Duodenal mucosa (tissue), 2 donors: Measurements from ENCODE around the gene CXCL17.

ENCODE experiments used
- H3K27ac ChIP-seq: one replicate; pipeline ENCODE4 v1.7.0; 2013; ENCODE audit warnings: low read depth, low read length
- H3K27me3 ChIP-seq, 2 donors: one replicate each; pipeline ENCODE4 v1.7.0; 2013; ENCODE audit warnings: low read length in 2 of 2, control low read depth in 1 of 2; ENCODE audit not compliant: insufficient read depth in 2 of 2, control insufficient read depth in 1 of 2
- H3K36me3 ChIP-seq, 2 donors: one replicate each; pipeline ENCODE4 v1.7.0; 2013; ENCODE audit warnings: low read length in 2 of 2, control low read depth in 1 of 2; ENCODE audit not compliant: insufficient read depth in 2 of 2, control insufficient read depth in 1 of 2
- H3K4me1 ChIP-seq, 2 donors: one replicate each; pipeline ENCODE4 v1.7.0; 2013; ENCODE audit warnings: low read length in 2 of 2, control low read depth in 1 of 2; ENCODE audit not compliant: insufficient read depth in 2 of 2, control insufficient read depth in 1 of 2
- H3K4me3 ChIP-seq, 2 donors: one replicate each; pipeline ENCODE4 v1.7.0; 2013; ENCODE audit warnings: low read length in 2 of 2, low read depth in 1 of 2
- H3K9ac ChIP-seq, 2 donors: one replicate each; pipeline ENCODE4 v1.7.0; 2013; ENCODE audit warnings: low read length in 2 of 2, low read depth in 1 of 2
- H3K9me3 ChIP-seq, 2 donors: one replicate each; pipeline ENCODE4 v1.7.0; 2013; ENCODE audit warnings: low read length in 2 of 2, control low read depth in 1 of 2; ENCODE audit not compliant: control insufficient read depth in 1 of 2

Gene CXCL17

GRCh38 chr19:42477117-42477516 is 34.4 kb upstream of the CXCL17 start:
- H3K4me1 ChIP-seq, result peaks cover 0 to 6% of the 10 kb centered on the region in 2 donors
- no peaks in the 10 kb centered on the region for H3K27me3 ChIP-seq
- no peaks in the 10 kb centered on the region for H3K36me3 ChIP-seq
- no peak overlapping the region for H3K9ac ChIP-seq
- no peak overlapping the region for H3K27ac ChIP-seq
- H3K9me3 ChIP-seq, result no peaks in the 10 kb centered on the region
- H3K4me3 ChIP-seq, result no peak overlapping the region

GRCh38 chr19:42475366-42475765 is 32.6 kb upstream of the CXCL17 start:
- no peak overlapping the region for H3K4me3 ChIP-seq
- peaks cover 0 to 1% of the 10 kb centered on the region in 2 donors for H3K4me1 ChIP-seq
- H3K9ac ChIP-seq, result no peak overlapping the region
- no peaks in the 10 kb centered on the region for H3K27me3 ChIP-seq
- no peaks in the 10 kb centered on the region for H3K36me3 ChIP-seq
- H3K9me3 ChIP-seq, result no peaks in the 10 kb centered on the region
- no peak overlapping the region for H3K27ac ChIP-seq

- Histone ChIP-seq H3K4me1 (peaks cover 0 to 1% of the 10 kb centered on the region in 2 donors), H3K27ac (no peak overlapping the region), H3K9ac (no peak overlapping the region), H3K4me3 (no peak overlapping the region), H3K9me3 (no peaks in the 10 kb centered on the region), H3K36me3 (no peaks in the 10 kb centered on the region), H3K27me3 (no peaks in the 10 kb centered on the region)
Measured at GRCh38 chr19:42474743-42475142, 32.0 kb upstream of the CXCL17 start.

GRCh38 chr19:42473686-42474085 is 30.9 kb upstream of the CXCL17 start:
- Histone ChIP-seq H3K4me1 (peaks cover 0 to 4% of the 10 kb centered on the region in 2 donors), H3K36me3 (no peaks in the 10 kb centered on the region), H3K9ac (no peak overlapping the region), H3K4me3 (no peak overlapping the region), H3K27me3 (no peaks in the 10 kb centered on the region), H3K9me3 (no peaks in the 10 kb centered on the region), H3K27ac (no peak overlapping the region)

GRCh38 chr19:42472402-42473147 is 29.8 kb upstream of the CXCL17 start:
- H3K9me3 ChIP-seq, result no peaks in the 10 kb centered on the region
- no peaks in the 10 kb centered on the region for H3K36me3 ChIP-seq
- H3K27me3 ChIP-seq, result no peaks in the 10 kb centered on the region
- peaks cover 4 to 9% of the 10 kb centered on the region in 2 donors for H3K4me1 ChIP-seq
- no peak overlapping the region for H3K9ac ChIP-seq
- no peak overlapping the region for H3K4me3 ChIP-seq
- H3K27ac ChIP-seq, result no peak overlapping the region

GRCh38 chr19:42471554-42472249 is 29.0 kb upstream of the CXCL17 start:
- Histone ChIP-seq H3K4me1 (peaks cover 4 to 9% of the 10 kb centered on the region in 2 donors), H3K36me3 (no peaks in the 10 kb centered on the region), H3K27ac (no peak overlapping the region), H3K9me3 (no peaks in the 10 kb centered on the region), H3K27me3 (no peaks in the 10 kb centered on the region), H3K9ac (no peak overlapping the region), H3K4me3 (no peak overlapping the region)

- no peaks in the 10 kb centered on the region for H3K9me3 ChIP-seq
- no peak overlapping the region for H3K27ac ChIP-seq
- H3K4me3 ChIP-seq, result no peak overlapping the region
- no peaks in the 10 kb centered on the region for H3K27me3 ChIP-seq
- no peaks in the 10 kb centered on the region for H3K36me3 ChIP-seq
- no peak overlapping the region for H3K9ac ChIP-seq
- peaks cover 9 to 14% of the 10 kb centered on the region in 2 donors for H3K4me1 ChIP-seq
Measured at GRCh38 chr19:42469311-42470235, 26.8 kb upstream of the CXCL17 start.

GRCh38 chr19:42468273-42468796 is 25.6 kb upstream of the CXCL17 start:
- no peaks in the 10 kb centered on the region for H3K36me3 ChIP-seq
- H3K4me3 ChIP-seq, result no peak overlapping the region
- H3K27ac ChIP-seq, result no peak overlapping the region
- no peak overlapping the region for H3K9ac ChIP-seq
- no peaks in the 10 kb centered on the region for H3K27me3 ChIP-seq
- H3K4me1 ChIP-seq, result peaks cover 9 to 14% of the 10 kb centered on the region in 2 donors
- H3K9me3 ChIP-seq, result no peaks in the 10 kb centered on the region

- Histone ChIP-seq H3K9ac (no peak overlapping the region), H3K4me1 (peaks cover 9 to 18% of the 10 kb centered on the region in 2 donors), H3K36me3 (no peaks in the 10 kb centered on the region), H3K4me3 (no peak overlapping the region), H3K9me3 (no peaks in the 10 kb centered on the region), H3K27ac (no peak overlapping the region), H3K27me3 (no peaks in the 10 kb centered on the region)
Measured at GRCh38 chr19:42467183-42467760, 24.5 kb upstream of the CXCL17 start.
